HCT116 (cell line): ENCODE results near the gene SNAPC4. TPM values are rescaled to one million over a fixed set of nuclear protein-coding genes. Genes with fewer than 3 reads are reported as not detected.
A peak's percentile ranks its signal among the peaks of the same experiment; 100 is the strongest.

Experiments used
- ATAC-seq: fragments of 200-7000 bp; cut with Tn5 transposase; 2 replicates; pipeline ENCODE4 v1.9.1; 2020; ENCODE audit warnings: mild to moderate bottlenecking, moderate library complexity
- BruUV-seq: library from RNA; stranded (reverse); fragments of 400-500 nt; replicated peaks from 2 replicates; lab custom pipeline; 2021; lab: Mats Ljungman, UMichigan
- CTCF ChIA-PET: fragments of 300-600 bp; sonication (Branson Sonifier 250); formaldehyde crosslinking; loops from one replicate; lab custom pipeline; 2021; ENCODE audit warnings: antibody characterized with exemption; lab: Charles Lee
- POLR2A ChIA-PET: fragments of 300-600, 350-600 bp; sonication (Branson Sonifier 250); formaldehyde crosslinking; loops from one replicate; lab custom pipeline; 2021; ENCODE audit warnings: antibody characterized with exemption; lab: Charles Lee
- RAD21 ChIA-PET, 2 experiments: fragments of 300-600 bp; sonication (Branson Sonifier 250); formaldehyde crosslinking; loops; one replicate each; lab custom pipeline; 2023; ENCODE audit warnings: low total read pairs in 2 of 2; ENCODE audit not compliant: uncharacterized antibody in 2 of 2, unreplicated experiment in 2 of 2, low non-redundant PET in 1 of 2; lab: Charles Lee
- DNase-seq: peaks from one replicate; pipeline ENCODE4 v3.0.0-alpha.2; 2010; ENCODE audit warnings: low read depth, low spot score
- H2AFZ ChIP-seq: fragments of 200-600 bp; shearing (Covaris generic), sonication (generic); 2 replicates; pipeline ENCODE4 v1.6.1; 2017; ENCODE audit warnings: low read depth, mixed run types, mixed read lengths, antibody characterized with exemption, low read length; ENCODE audit not compliant: poor library complexity, severe bottlenecking
- H3K27ac ChIP-seq: 2 replicates; pipeline ENCODE4 v1.5.1; 2012; ENCODE audit warnings: low read depth, low read length
- H3K27me3 ChIP-seq: fragments of 200-600 bp; sonication (generic); 2 replicates; pipeline ENCODE4 v1.6.1; 2016; ENCODE audit warnings: mixed run types, low read length, mixed read lengths; ENCODE audit not compliant: insufficient read depth
- H3K36me3 ChIP-seq, 2 experiments: fragments of 200-500 bp in 1 of 2; fragments of 200-600 bp in 1 of 2; sonication (Bioruptor generic) in 1 of 2; sonication (generic) in 1 of 2; 2 replicates each; pipeline versions ENCODE4 v1.5.1 to v1.6.1; 2014 to 2016; ENCODE audit warnings: low read length in 2 of 2, inconsistent platforms in 1 of 2, mixed read lengths in 1 of 2, mixed run types in 1 of 2; ENCODE audit not compliant: insufficient read depth in 2 of 2, control insufficient read depth in 1 of 2
- H3K4me1 ChIP-seq, 2 experiments: fragments of 200-600 bp in 1 of 2; sonication (generic) in 1 of 2; 2 replicates each; pipeline versions ENCODE4 v1.5.1 to v1.6.1; 2012 to 2017; ENCODE audit warnings: low read length in 2 of 2, inconsistent platforms in 1 of 2, mild to moderate bottlenecking in 1 of 2, mixed read lengths in 1 of 2, mixed run types in 1 of 2, moderate library complexity in 1 of 2; ENCODE audit not compliant: insufficient read depth in 2 of 2, control insufficient read depth in 1 of 2
- H3K4me2 ChIP-seq: fragments of 200-600 bp; sonication (generic); 2 replicates; pipeline ENCODE4 v1.6.1; 2017; ENCODE audit warnings: mixed run types, low read length, mixed read lengths
- H3K4me3 ChIP-seq, 2 experiments: fragments of 200-600 bp in 1 of 2; sonication (generic) in 1 of 2; replicated peaks in 1 of 2; 2 replicates each; pipeline ENCODE4 v1.5.1; 2011 to 2016; ENCODE audit warnings: low read length in 2 of 2, control low read depth in 1 of 2, low read depth in 1 of 2, mild to moderate bottlenecking in 1 of 2, mixed read lengths in 1 of 2, mixed run types in 1 of 2
- H3K79me2 ChIP-seq: fragments of 200-600 bp; sonication (generic); 2 replicates; pipeline ENCODE4 v1.6.1; 2017; ENCODE audit warnings: mild to moderate bottlenecking, mixed run types, low read length, moderate library complexity, mixed read lengths; ENCODE audit not compliant: insufficient read depth
- H3K9ac ChIP-seq: fragments of 200-600 bp; sonication (generic); 2 replicates; pipeline ENCODE4 v1.6.1; 2016; ENCODE audit warnings: low read length, mixed read lengths
- H3K9me2 ChIP-seq: fragments of 200-600 bp; sonication (generic), shearing (Covaris generic); 2 replicates; pipeline ENCODE4 v1.6.1; 2017; ENCODE audit warnings: mixed run types, mild to moderate bottlenecking, moderate library complexity; ENCODE audit not compliant: insufficient read depth
- H3K9me3 ChIP-seq, 2 experiments: fragments of 200-500 bp in 1 of 2; fragments of 200-600 bp in 1 of 2; sonication (Bioruptor generic) in 1 of 2; sonication (generic) in 1 of 2; 2 replicates each; pipeline ENCODE4 v1.6.1; 2014 to 2017; ENCODE audit warnings: low read length in 2 of 2, mixed read lengths in 2 of 2, inconsistent platforms in 1 of 2, low read depth in 1 of 2, mild to moderate bottlenecking in 1 of 2, mixed run types in 1 of 2, moderate library complexity in 1 of 2; ENCODE audit not compliant: control insufficient read depth in 1 of 2, insufficient read depth in 1 of 2
- H4K20me1 ChIP-seq: fragments of 200-600 bp; sonication (generic), shearing (Covaris generic); 2 replicates; pipeline ENCODE4 v1.6.1; 2017; ENCODE audit warnings: mixed run types, mild to moderate bottlenecking, moderate library complexity; ENCODE audit not compliant: insufficient read depth
- CEBPB ChIP-seq: IDR thresholded peaks from 2 replicates; pipeline ENCODE4 v1.6.1; 2012; ENCODE audit warnings: low read depth
- ELF1 ChIP-seq: IDR thresholded peaks from 2 replicates; pipeline ENCODE4 v1.6.1; 2012; ENCODE audit warnings: low read depth, borderline replicate concordance
- EZH2 ChIP-seq: fragments of 200-600 bp; sonication (generic); IDR thresholded peaks from 2 replicates; pipeline ENCODE4 v1.6.1; 2017; ENCODE audit warnings: antibody characterized with exemption, mixed run types
- EZH2phosphoT487 ChIP-seq: fragments of 200-600 bp; IDR thresholded peaks from 2 replicates; pipeline ENCODE4 v1.6.1; 2018; ENCODE audit warnings: antibody characterized with exemption, borderline replicate concordance
- FOSL1 ChIP-seq: IDR thresholded peaks from 2 replicates; pipeline ENCODE4 v1.6.1; 2012; ENCODE audit warnings: low read depth
- ZFX ChIP-seq: fragments of 450-650 bp; IDR thresholded peaks from 2 replicates; pipeline ENCODE4 v1.6.1; 2017
- intact Hi-C: fragments of 100-400 bp; cut with micrococcal nuclease; formaldehyde crosslinking; loops from 2 replicates; pipeline ENCODE4 v1.10.0; 2022
- total RNA-seq: library from RNA; stranded (reverse); gene quantifications from one replicate; pipeline ENCODE4 v1.2.1, GENCODE V29; 2021; ENCODE audit not compliant: unreplicated experiment
- TF ChIP-seq, protein P1 (sequence below): IDR thresholded peaks from 2 replicates; pipeline ENCODE4 v1.6.1; 2011; ENCODE audit warnings: mild to moderate bottlenecking, low read length, moderate library complexity; ENCODE audit not compliant: insufficient replicate concordance; ENCODE audit errors: extremely low read depth
- TF ChIP-seq, protein P2 (sequence below): IDR thresholded peaks from 2 replicates; pipeline ENCODE4 v1.6.1; 2012; ENCODE audit warnings: low read depth

The SNAPC4 gene
- total RNA-seq, 1 experiment from 2014 or later, result 20.4 TPM

- H3K79me2 ChIP-seq, result no peaks in the 10 kb centered on the region; the same call in 1 of the 2 replicates
- H3K36me3 ChIP-seq, result peaks cover 31 to 39% of the 10 kb centered on the region in 2 experiments; a peak in 3 of 4 replicates
- ATAC-seq (no peak), DNase-seq (no peak)
- ChIA-PET RAD21 (no interaction called here), POLR2A (no interaction called here), CTCF (no interaction called here)
- H3K4me2 ChIP-seq, result no peak overlapping the region
- H3K9ac ChIP-seq, result no peak overlapping the region
- H3K4me3 ChIP-seq, result no peak overlapping the region
- TSS peak; percentile 40 for BruUV-seq
- no peaks in the 10 kb centered on the region for H3K4me1 ChIP-seq
- H3K27ac ChIP-seq, result no peak overlapping the region
- no peaks in the 10 kb centered on the region for H3K9me2 ChIP-seq
- no peak overlapping the region for H2AFZ ChIP-seq
- H3K9me3 ChIP-seq, result no peaks in the 10 kb centered on the region
- H4K20me1 ChIP-seq, result no peaks in the 10 kb centered on the region
- intact Hi-C loops, result no loop called here
- TF ChIP-seq EZH2, result no peak
- no peak for TF ChIP-seq EZH2phosphoT487
- TF ChIP-seq FOSL1, result no peak
- TF ChIP-seq CEBPB, result no peak
- TF ChIP-seq ZFX, result no peak
- TF ChIP-seq, protein P1, sequence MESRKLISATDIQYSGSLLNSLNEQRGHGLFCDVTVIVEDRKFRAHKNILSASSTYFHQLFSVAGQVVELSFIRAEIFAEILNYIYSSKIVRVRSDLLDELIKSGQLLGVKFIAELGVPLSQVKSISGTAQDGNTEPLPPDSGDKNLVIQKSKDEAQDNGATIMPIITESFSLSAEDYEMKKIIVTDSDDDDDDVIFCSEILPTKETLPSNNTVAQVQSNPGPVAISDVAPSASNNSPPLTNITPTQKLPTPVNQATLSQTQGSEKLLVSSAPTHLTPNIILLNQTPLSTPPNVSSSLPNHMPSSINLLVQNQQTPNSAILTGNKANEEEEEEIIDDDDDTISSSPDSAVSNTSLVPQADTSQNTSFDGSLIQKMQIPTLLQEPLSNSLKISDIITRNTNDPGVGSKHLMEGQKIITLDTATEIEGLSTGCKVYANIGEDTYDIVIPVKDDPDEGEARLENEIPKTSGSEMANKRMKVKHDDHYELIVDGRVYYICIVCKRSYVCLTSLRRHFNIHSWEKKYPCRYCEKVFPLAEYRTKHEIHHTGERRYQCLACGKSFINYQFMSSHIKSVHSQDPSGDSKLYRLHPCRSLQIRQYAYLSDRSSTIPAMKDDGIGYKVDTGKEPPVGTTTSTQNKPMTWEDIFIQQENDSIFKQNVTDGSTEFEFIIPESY, result no peak
- TF ChIP-seq ELF1, result no peak
- TF ChIP-seq, protein P2, sequence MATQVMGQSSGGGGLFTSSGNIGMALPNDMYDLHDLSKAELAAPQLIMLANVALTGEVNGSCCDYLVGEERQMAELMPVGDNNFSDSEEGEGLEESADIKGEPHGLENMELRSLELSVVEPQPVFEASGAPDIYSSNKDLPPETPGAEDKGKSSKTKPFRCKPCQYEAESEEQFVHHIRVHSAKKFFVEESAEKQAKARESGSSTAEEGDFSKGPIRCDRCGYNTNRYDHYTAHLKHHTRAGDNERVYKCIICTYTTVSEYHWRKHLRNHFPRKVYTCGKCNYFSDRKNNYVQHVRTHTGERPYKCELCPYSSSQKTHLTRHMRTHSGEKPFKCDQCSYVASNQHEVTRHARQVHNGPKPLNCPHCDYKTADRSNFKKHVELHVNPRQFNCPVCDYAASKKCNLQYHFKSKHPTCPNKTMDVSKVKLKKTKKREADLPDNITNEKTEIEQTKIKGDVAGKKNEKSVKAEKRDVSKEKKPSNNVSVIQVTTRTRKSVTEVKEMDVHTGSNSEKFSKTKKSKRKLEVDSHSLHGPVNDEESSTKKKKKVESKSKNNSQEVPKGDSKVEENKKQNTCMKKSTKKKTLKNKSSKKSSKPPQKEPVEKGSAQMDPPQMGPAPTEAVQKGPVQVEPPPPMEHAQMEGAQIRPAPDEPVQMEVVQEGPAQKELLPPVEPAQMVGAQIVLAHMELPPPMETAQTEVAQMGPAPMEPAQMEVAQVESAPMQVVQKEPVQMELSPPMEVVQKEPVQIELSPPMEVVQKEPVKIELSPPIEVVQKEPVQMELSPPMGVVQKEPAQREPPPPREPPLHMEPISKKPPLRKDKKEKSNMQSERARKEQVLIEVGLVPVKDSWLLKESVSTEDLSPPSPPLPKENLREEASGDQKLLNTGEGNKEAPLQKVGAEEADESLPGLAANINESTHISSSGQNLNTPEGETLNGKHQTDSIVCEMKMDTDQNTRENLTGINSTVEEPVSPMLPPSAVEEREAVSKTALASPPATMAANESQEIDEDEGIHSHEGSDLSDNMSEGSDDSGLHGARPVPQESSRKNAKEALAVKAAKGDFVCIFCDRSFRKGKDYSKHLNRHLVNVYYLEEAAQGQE, result no peak
- TF ChIP-seq, all 23 proteins: peak for 0
- no peaks in the 10 kb centered on the region for H3K27me3 ChIP-seq
These were observed 14.0 kb downstream of the SNAPC4 start for GRCh38 chr9:136386018-136386417.
